Left colon (tissue), 2 donors: Measurements from ENCODE around the gene ITGAD. TPM values are rescaled to one million over a fixed set of nuclear protein-coding genes. Genes with fewer than 3 reads are reported as not detected.
A peak's percentile ranks its signal among the peaks of the same experiment; 100 is the strongest.

ENCODE experiments used
- ATAC-seq: fragments of 200-7000 bp; cut with Tn5 transposase; one replicate; pipeline ENCODE4 v1.9.1; 2020; ENCODE audit warnings: mild to moderate bottlenecking, moderate library complexity
- DNase-seq, 2 donors: peaks; one replicate each; pipeline ENCODE4 v3.0.0-alpha.2; 2020
- intact Hi-C, 2 donors: fragments of 100-400 bp; cut with DNase I in 1 of 2; cut with micrococcal nuclease in 1 of 2; formaldehyde crosslinking; loops; one replicate each; pipeline versions ENCODE4 v1.11.2 to v1.14.0; 2022; cut with DNase I, micrococcal nuclease
- total RNA-seq, 2 donors: library from RNA; stranded (reverse); fragmentation: NEBNext Ultra II Directional; extraction: Animal tissue kit (Norgen Biotek cat#: 25700); gene quantifications; one replicate each; pipeline ENCODE4 v1.2.1, GENCODE V29; 2021
- donor health status: DM: no; HTN: no; CAD: no.
- donor health status: DM: yes; HTN: yes; CAD: no.

Gene ITGAD
- total RNA-seq, 2 donors from 2014 or later, result 0.11 TPM; not detected in 1

DNA sequence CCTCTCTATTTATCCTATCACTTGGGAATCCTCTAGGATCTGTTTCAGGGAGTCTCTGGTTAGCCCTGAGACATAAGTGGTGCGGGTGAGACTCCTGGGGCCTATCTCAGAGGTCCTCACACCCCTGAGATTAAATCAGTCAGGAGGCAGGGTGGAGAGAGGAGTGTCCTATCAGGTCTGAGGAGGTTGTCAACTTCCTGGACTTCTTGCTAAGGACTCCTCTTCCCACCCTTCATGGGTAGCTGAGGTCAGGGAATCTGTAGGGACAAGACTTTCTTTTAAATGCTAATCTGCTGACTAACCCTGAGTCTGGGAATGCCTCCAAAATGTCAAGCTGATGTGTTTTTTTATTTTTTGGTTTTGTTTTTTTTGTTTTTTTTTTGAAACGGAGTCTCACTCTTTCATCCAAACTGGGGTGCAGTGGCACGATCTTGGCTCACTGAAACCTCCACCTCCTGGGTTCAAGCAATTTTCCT, 59.5 kb downstream of the ITGAD start:
- intact Hi-C loops, result no loop called here
- DNase-seq, result no peak
- ATAC-seq, result no peak

DNA sequence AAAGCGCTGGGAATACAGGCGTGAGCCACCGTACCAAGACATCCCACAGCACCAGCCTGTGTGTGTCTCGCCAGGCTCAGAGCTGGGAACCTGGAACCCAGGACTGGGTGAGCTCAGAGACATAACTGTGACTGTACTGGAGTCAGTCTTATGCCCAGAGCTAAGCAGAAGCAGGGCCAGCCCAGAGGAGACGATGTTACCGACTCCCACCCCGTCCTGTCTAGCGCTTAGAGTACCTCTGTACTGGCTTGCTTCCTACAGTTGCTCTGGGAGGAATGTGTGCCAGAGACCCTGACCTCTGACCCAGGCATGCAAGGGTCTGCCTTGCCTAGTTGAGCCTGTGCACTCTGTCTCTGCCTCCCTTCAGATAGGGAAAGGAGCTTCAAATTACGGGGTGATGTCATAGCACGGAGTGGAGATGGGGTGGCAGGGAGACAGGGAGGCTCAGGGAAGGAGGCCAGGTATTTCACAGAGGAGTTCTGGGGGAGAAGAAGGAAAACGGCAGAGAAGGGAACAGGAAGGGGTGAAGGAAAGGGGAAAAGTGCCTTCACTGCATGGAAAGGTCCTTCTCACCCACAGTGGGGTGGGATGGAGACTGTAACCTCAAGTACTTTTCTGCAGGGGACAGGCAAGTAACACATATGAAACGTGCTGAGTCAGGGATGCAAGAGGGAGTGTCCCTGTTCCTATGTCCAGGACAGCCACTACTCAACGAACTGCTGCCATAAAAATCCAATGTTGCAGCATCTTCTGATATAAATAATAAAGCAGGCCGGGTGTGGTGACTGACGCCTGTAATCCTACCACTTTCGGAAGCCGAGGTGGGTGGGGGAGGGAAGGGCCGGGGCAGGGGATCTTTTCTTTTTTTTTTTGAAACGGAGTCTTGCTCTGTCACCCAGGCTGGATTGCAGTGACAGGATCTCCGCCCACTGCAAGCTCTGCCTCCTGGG, 60.4 kb downstream of the ITGAD start:
- DNase-seq (peak in 1 of 2 donors; percentile 39), ATAC-seq (peak; percentile 54)
- intact Hi-C loops, result no loop called here

GRCh38 chr16:31455601-31456314, 62.6 kb downstream of the ITGAD start:
- DNase-seq (no peak), ATAC-seq (no peak)
- intact Hi-C loops, result no loop called here

DNA sequence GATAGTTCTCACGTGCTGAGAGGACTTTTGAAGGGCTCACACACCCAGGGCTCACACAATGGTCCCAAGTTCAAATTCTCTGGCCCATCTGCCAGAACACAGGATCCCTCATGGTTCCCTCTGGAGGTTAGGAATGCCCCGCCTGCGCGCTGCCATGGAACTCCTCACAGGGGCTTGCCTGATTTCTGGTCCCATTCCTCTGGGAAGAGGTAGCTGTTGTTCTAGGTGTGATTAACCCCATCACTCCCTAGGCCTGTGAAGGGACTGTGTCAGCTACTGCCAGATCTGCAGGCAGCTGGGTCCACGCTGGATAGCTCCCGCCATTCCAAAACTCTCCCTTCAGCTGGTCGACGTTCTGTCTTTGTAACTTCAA, 63.8 kb downstream of the ITGAD start:
- no peak for ATAC-seq
- no peak for DNase-seq
- intact Hi-C loops, result no loop called here

DNA sequence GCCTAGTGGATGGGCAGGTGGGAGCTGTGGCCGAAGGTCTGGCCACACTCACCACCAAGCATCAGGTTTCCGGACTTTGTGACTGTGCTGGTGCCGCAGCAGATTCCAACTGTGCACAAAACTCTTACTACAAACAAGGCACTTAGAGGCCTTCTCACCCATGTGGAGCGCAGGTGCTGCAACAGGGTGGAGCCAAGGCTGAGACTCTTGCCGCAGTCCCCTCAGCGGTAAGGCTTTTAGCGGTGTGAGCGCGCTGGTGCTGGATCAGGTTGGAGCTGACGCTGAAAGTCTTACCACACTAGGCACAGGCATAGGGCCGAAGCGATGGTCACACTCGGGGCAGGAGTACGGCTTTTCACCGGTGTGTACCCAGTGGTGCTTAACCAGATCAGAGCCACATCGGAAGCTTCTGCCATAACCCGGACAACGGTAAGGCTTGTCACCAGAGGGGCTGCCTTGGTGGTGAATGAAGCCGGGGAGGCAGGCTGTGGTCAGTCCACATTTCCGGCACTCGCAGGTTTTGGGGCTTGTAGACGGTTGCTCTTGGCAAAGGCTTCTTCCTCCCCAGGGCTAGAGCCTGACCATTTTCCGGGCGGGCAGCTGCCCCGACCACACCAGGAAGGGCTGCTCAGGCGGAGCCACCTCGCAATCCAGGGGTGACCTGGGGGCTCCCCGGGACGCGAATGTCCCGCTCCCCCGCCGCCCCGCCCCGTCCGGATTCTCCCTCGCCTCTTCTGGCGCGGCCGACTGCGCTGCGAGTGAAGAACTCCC, 65.1 kb downstream of the ITGAD start:
- ATAC-seq (peak; percentile 21), DNase-seq (peak; percentile 68 to 69)
- intact Hi-C loops, result no loop called here

- peak; percentile 80 for ATAC-seq
- peak; percentile 97 to 99 for DNase-seq
- intact Hi-C loops, result no loop called here
Observed at GRCh38 chr16:31458844-31459686, 65.9 kb downstream of the ITGAD start, which contains the start of gene ARMC5. Gene ARMC5, plus strand, starts transcription at chr16:31459501. Its CDS starts 24 bp downstream, at chr16:31459525.

DNA sequence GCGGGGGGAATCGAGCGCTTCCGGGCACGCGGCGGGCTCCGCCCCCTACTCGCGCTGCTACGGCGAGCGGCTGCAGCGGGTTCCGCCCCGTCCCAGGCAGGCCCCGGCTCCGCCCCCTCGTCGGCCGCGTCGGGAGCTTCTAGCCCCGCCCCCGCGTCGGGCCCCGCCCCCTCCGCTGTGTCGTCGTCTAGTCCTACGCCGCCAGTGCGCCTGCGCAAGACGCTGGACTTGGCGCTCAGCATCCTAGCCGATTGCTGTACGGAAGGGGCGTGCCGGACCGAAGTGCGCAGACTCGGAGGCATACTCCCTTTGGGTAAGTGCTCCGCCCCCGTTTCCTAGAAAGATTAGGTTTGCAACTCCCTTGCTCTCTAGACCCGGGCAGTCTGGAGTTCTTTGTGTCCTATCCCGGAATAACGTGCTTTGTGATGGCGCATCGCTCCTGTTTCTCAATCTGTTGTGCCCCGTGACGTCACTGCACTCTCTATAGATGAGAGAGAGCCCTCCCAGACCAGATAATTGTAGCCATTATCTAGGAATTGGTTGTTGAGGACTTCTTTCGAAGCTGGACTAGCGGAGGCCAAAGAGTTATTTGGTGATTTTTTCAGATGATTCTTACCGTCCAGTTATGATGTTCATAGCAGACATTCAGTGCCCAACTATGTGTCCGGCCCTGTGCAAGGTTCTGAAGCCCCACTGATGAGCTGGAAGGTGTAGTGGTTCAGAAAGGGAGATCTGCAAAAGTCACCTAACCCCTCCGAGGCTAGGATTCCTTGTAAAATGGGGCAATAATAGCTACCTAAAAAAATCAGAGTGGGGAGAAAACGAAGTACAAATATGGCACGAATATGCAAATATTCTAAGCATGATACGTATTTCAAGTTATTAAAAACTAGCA, 66.8 kb downstream of the ITGAD start:
- intact Hi-C loops, result no loop called here
- ATAC-seq (peak; percentile 81), DNase-seq (peak; percentile 100)

- DNase-seq (no peak), ATAC-seq (no peak)
- intact Hi-C loops, result no loop called here
Observed at GRCh38 chr16:31460582-31461002, 67.5 kb downstream of the ITGAD start.

GRCh38 chr16:31461201-31461920, 68.2 kb downstream of the ITGAD start:
- DNase-seq (no peak), ATAC-seq (no peak)
- intact Hi-C loops, result no loop called here

- DNase-seq, result no peak
- intact Hi-C loops, result no loop called here
- no peak for ATAC-seq
Observed at GRCh38 chr16:31461921-31462804, 69.0 kb downstream of the ITGAD start.

DNA sequence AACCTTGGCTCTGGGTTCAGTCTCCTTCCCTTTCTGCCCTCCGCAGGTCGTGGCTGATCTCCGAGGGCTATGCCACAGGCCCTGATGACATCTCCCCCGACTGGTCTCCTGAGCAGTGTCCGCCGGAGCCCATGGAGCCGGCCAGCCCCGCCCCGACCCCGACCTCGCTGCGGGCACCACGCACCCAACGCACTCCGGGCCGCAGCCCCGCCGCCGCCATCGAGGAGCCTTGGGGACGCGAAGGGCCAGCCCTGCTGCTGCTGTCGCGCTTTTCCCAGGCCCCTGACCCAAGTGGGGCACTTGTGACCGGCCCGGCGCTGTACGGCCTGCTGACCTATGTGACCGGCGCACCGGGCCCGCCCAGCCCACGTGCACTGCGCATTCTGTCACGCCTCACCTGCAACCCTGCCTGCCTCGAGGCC, 71.2 kb downstream of the ITGAD start:
- DNase-seq, result no peak
- no peak for ATAC-seq
- intact Hi-C loops, result no loop called here

GRCh38 chr16:31464781-31465260, 71.7 kb downstream of the ITGAD start:
- DNase-seq, result no peak
- ATAC-seq, result no peak
- intact Hi-C loops, result no loop called here

GRCh38 chr16:31465788-31466370, 72.7 kb downstream of the ITGAD start:
- no peak for ATAC-seq
- intact Hi-C loops, result no loop called here

DNA sequence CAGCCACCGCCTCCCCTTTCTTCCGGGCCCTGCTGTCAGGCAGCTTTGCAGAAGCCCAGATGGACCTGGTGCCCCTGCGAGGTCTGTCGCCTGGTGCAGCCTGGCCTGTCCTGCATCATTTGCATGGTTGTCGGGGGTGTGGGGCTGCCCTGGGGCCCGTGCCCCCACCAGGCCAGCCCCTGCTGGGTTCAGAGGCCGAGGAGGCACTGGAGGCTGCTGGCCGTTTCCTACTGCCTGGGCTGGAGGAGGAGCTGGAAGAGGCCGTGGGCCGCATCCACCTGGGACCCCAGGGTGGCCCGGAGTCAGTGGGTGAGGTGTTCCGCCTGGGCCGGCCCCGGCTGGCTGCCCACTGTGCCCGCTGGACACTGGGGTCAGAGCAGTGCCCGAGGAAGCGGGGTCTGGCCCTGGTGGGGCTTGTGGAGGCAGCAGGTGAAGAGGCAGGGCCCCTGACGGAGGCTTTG, 73.3 kb downstream of the ITGAD start:
- DNase-seq (no peak), ATAC-seq (no peak)
- intact Hi-C loops, result no loop called here

More at GRCh38 chr16:31465788-31466370, 72.7 kb downstream of the ITGAD start:
- DNase-seq, result no peak

- ATAC-seq, result no peak
- no peak for DNase-seq
- intact Hi-C loops, result no loop called here
Observed at GRCh38 chr16:31467151-31467773, 74.1 kb downstream of the ITGAD start.
